MCF 10A (cell line): ENCODE measurements around the gene SIX2. TPM values are rescaled to one million over a fixed set of nuclear protein-coding genes. Genes with fewer than 3 reads are reported as not detected.

Experiments
- BruUV-seq: library from RNA; stranded (reverse); fragments of 400-500 nt; replicated peaks from 2 replicates; lab custom pipeline; 2021; lab: Mats Ljungman, UMichigan
- CTCF ChIA-PET: fragments of 300-600 bp; sonication (Branson Sonifier 250); formaldehyde crosslinking; extraction: SDS; loops from one replicate; lab custom pipeline; 2021; ENCODE audit warnings: antibody characterized with exemption, inconsistent platforms; lab: Yijun Ruan, JAX
- POLR2A ChIA-PET: fragments of 300-600, 350-650 bp; sonication (Branson Sonifier 250); formaldehyde crosslinking; extraction: SDS; loops from one replicate; lab custom pipeline; 2020; ENCODE audit warnings: antibody characterized with exemption, inconsistent platforms; lab: Yijun Ruan, JAX
- DNase-seq: peaks from one replicate; pipeline ENCODE4 v3.0.0-alpha.2; 2018; ENCODE audit not compliant: unreplicated experiment
- H3K27ac Mint-ChIP-seq: one replicate; pipeline ENCODE4 v1.8.0; 2022; ENCODE audit warnings: mild to moderate bottlenecking, low read depth, mixed read lengths; ENCODE audit not compliant: unreplicated experiment
- H3K27me3 Mint-ChIP-seq: one replicate; pipeline ENCODE4 v1.8.0; 2022; ENCODE audit warnings: mixed read lengths; ENCODE audit not compliant: insufficient read depth, unreplicated experiment
- H3K36me3 Mint-ChIP-seq: one replicate; pipeline ENCODE4 v1.8.0; 2022; ENCODE audit warnings: mild to moderate bottlenecking, moderate library complexity, mixed read lengths; ENCODE audit not compliant: insufficient read depth, unreplicated experiment
- H3K4me1 Mint-ChIP-seq: one replicate; pipeline ENCODE4 v1.8.0; 2022; ENCODE audit warnings: mixed read lengths; ENCODE audit not compliant: insufficient read depth, unreplicated experiment
- H3K4me3 Mint-ChIP-seq: one replicate; pipeline ENCODE4 v1.8.0; 2022; ENCODE audit warnings: mild to moderate bottlenecking, moderate library complexity, mixed read lengths; ENCODE audit not compliant: unreplicated experiment
- H3K9me3 Mint-ChIP-seq: one replicate; pipeline ENCODE4 v1.8.0; 2022; ENCODE audit warnings: mixed read lengths; ENCODE audit not compliant: unreplicated experiment
- CTCF ChIP-seq: fragments of 200-600 bp; IDR thresholded peaks from one replicate; pipeline ENCODE4 v1.8.0; 2022; ENCODE audit warnings: antibody characterized with exemption, mild to moderate bottlenecking; ENCODE audit not compliant: unreplicated experiment
- intact Hi-C: fragments of 100-400 bp; cut with micrococcal nuclease; formaldehyde crosslinking; loops from 2 replicates; pipeline ENCODE4 v1.14.1; 2022
- total RNA-seq: library from RNA; stranded (reverse); gene quantifications from 2 replicates; pipeline ENCODE4 v1.2.3, GENCODE V29; 2022

SIX2 gene
- total RNA-seq, 1 experiment from 2014 or later = 1.2 TPM

GRCh38 chr2:44981714-44982108 lies 27.5 kb downstream of the SIX2 start:
- ChIA-PET POLR2A (interaction anchor here (1.1 to 2.5 kb wide), 2 partner anchors 506 to 513 kb away, joined by 4 to 12 read pairs; no protein-coding TSS in a partner anchor), CTCF (interaction anchor here (0.5 to 9.2 kb wide), 47 partner anchors 9 to 1035 kb away, joined by 3 to 168 read pairs (median 4); no protein-coding TSS in a partner anchor)
- Mint-ChIP-seq H3K27ac (no peak overlapping the region), H3K36me3 (no peaks in the 10 kb centered on the region), H3K27me3 (no peaks in the 10 kb centered on the region), H3K9me3 (no peaks in the 10 kb centered on the region), H3K4me1 (no peaks in the 10 kb centered on the region), H3K4me3 (no peak overlapping the region)
- no TSS peak for BruUV-seq
- intact Hi-C loops = loop anchor here (1.0 to 10.0 kb wide), 6 partner anchors 186 to 953 kb away; no protein-coding TSS in a partner anchor
- peak; percentile 75 for DNase-seq
- TF ChIP-seq CTCF = peak; percentile 84

DNA sequence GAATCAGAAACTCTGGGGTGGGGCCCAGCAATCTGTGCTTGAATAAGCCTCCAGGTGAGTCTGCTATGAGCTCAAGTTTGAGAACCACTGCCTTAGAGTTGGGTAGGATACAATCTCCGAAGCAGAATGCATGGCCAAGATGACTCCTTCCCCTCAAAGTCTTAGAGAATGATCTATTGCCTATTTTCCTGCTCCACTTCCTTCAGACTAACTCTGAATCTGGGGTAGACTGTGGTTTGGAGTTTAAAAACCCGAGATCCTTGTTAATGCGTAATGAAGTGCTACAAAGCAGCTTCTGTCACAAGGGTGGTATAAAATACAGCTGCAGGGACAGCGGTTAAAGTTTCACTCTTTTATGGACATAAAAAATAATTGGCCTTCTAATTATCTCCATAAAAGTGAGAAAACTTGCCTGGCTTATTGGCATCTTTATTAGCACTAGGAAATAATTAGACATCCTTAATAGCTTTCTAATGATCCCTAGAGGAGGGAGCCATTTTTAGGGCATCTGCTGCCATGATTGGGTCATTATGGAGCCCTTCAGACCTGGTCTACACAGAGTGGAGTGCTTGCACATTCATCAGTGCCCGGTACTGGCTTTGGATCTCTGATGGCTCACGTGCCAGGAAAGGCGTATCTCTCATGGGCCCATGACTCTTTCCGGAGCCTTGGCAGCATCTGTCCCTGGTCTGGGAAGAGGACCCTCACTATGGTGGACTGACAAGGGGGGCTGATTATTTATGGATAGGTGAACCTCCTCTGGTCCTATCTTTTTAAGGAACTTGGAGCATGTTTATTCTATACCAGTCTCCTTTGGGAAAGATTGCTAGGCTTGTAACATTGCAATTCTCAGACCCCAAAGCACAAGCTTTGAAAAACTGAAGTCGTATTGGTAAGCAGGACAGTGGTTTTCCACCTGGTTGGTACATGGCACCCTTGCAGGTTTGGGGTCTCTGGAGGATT lies 28.2 kb downstream of the SIX2 start:
- Mint-ChIP-seq H3K27me3 (no peaks in the 10 kb centered on the region), H3K9me3 (no peaks in the 10 kb centered on the region), H3K4me3 (no peak overlapping the region), H3K36me3 (no peaks in the 10 kb centered on the region), H3K27ac (no peak overlapping the region), H3K4me1 (no peaks in the 10 kb centered on the region)
- no peak for TF ChIP-seq CTCF
- POLR2A ChIA-PET = interaction anchor here (1.1 to 2.5 kb wide), 3 partner anchors 507 to 513 kb away, joined by 3 to 12 read pairs (median 4); no protein-coding TSS in a partner anchor
- no TSS peak for BruUV-seq
- intact Hi-C loops = loop anchor here (1.0 to 10.0 kb wide), 5 partner anchors 186 to 954 kb away; no protein-coding TSS in a partner anchor
- DNase-seq = no peak
- CTCF ChIA-PET = interaction anchor here (0.5 to 9.2 kb wide), 49 partner anchors 9 to 1878 kb away, joined by 3 to 168 read pairs (median 4); no protein-coding TSS in a partner anchor

GRCh38 chr2:44979581-44979980 lies 29.7 kb downstream of the SIX2 start:
- Mint-ChIP-seq H3K27ac (no peak overlapping the region), H3K36me3 (no peaks in the 10 kb centered on the region), H3K4me1 (no peaks in the 10 kb centered on the region), H3K4me3 (no peak overlapping the region), H3K27me3 (no peaks in the 10 kb centered on the region), H3K9me3 (no peaks in the 10 kb centered on the region)
- DNase-seq = no peak
- CTCF ChIA-PET = interaction anchor here (0.8 to 9.2 kb wide), 2 partner anchors 514 to 517 kb away, joined by 4 to 168 read pairs; no protein-coding TSS in a partner anchor
- BruUV-seq = no TSS peak
- POLR2A ChIA-PET = no interaction called here
- TF ChIP-seq CTCF = no peak
- intact Hi-C loops = no loop called here
